ENCODE data around the gene SRPK2.
"Not testable (repeated sequence)": the region's sequence is repeated elsewhere in the genome, so short reads cannot be mapped to it uniquely, and the experiment has no call there.

SRPK2 gene

GRCh38 chr7:105388356-105389087 is at the start of gene SRPK2:
TSS of gene SRPK2 (minus strand) at chr7:105388921.
- TF ChIP-seq CTCF (IDR thresholded peaks at IDR 0.05): no peak
- peak within 1 kb of the TSS; percentile 67 to 83 for H3K27ac ChIP-seq
- peak within 1 kb of the TSS; percentile 94 for H3K4me3 ChIP-seq
- DNase-seq (ENCODE audit: low spot score): peak; percentile 77

DNA sequence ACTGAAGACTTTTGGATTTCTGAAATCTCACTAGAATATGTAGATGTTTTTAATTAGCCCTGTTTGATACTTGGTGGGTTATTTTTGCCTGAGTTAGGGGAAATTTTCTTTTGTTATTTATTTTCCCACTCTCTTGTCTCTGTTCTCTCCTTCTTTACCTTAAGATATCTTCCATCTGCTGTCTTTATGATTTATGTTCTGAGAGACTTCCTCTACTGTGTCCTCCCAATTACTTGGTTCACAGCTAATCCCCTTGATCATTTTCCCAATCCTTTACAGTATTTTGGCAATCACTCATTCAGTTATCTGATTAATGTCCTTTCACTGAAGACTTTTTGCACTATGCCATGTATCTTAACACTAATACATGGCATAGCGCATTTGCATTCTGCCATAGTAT is 49.5 kb upstream of the SRPK2 start:
- Histone ChIP-seq H3K4me3 (no peak overlapping the region), H3K27ac (no peak overlapping the region)
- DNase-seq (ENCODE audit: low spot score): no peak
- TF ChIP-seq CTCF (IDR thresholded peaks at IDR 0.05): no peak

GRCh38 chr7:105437356-105437755 is 48.6 kb upstream of the SRPK2 start:
- DNase-seq (ENCODE audit: low spot score); H3K4me3 ChIP-seq; H3K27ac ChIP-seq: not testable (repeated sequence)

DNA sequence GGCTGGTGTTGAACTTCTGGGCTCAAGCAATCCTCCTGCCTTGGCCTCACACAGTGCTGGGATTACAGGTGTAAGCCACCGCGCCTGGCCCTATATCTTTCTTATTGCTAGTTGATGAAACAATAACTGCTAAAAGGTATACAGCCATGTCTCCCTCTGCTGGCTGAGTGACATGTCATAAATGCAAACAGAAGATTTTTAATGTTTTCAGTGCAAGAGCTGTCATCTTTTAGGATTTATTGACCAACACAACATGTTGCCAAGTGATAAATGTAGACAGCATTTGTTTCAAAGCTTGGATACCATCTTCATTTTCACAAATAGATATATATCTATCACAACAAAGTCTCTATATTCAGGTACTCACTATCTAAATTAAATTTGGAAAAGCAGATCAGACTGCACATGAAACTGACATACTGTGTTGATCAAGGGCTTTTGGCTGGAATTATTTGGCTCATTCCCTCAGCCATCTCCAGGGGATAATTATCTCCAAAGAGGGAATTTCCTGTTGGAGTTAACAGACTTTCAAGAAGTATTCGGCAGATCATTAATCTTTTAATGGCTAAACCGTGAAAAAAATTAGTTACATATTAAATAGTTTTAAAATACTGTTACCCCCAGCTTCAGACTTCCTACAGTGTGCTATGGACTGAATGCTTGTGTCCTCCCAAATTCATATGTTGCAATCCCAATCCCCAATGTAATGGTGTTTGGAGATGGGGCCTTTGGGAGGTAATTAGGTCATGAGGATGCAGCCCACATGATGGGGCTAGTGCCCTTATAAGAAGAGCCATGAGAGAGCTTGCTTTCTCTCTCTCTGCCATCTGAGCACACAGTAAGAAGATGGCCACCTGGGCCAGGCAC is 41.3 kb upstream of the SRPK2 start:
- no peak overlapping the region for H3K4me3 ChIP-seq
- no peak overlapping the region for H3K27ac ChIP-seq
- DNase-seq (ENCODE audit: low spot score): no peak
- no peak for TF ChIP-seq CTCF (IDR thresholded peaks at IDR 0.05)

- Histone ChIP-seq H3K4me3 (no peak overlapping the region), H3K27ac (no peak overlapping the region)
- DNase-seq (ENCODE audit: low spot score): no peak
- TF ChIP-seq CTCF (IDR thresholded peaks at IDR 0.05): no peak
These were observed 38.0 kb upstream of the SRPK2 start for GRCh38 chr7:105426606-105427146.

- H3K27ac ChIP-seq: no peak overlapping the region
- H3K4me3 ChIP-seq: no peak overlapping the region
- no peak for DNase-seq (ENCODE audit: low spot score)
- TF ChIP-seq CTCF (IDR thresholded peaks at IDR 0.05): no peak
These were observed 35.3 kb upstream of the SRPK2 start for GRCh38 chr7:105423987-105424386.

GRCh38 chr7:105413887-105414437 is 25.2 kb upstream of the SRPK2 start:
- Histone ChIP-seq H3K27ac (no peak overlapping the region), H3K4me3 (no peak overlapping the region)
- no peak for DNase-seq (ENCODE audit: low spot score)
- TF ChIP-seq CTCF (IDR thresholded peaks at IDR 0.05): no peak

DNA sequence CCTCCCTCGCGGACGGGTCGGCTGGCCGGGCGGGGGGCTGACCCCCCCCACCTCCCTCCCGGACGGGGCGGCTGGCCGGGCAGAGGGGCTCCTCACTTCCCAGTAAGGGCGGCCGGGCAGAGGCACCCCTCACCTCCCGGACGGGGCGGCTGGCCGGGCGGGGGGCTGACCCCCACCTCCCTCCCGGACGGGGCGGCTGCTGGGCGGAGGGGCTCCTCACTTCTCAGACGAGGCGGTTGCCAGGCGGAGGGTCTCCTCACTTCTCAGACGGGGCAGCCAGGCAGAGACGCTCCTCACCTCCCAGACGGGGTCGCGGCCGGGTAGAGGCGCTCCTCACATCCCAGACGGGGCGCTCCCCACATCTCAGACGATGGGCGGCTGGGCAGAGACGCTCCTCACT is 22.1 kb upstream of the SRPK2 start:
- DNase-seq (ENCODE audit: low spot score); H3K4me3 ChIP-seq; H3K27ac ChIP-seq: not testable (repeated sequence)

GRCh38 chr7:105409775-105410174 is 21.1 kb upstream of the SRPK2 start:
- H3K4me3 ChIP-seq; H3K27ac ChIP-seq; DNase-seq (ENCODE audit: low spot score): not testable (repeated sequence)

Measured in coronary artery (tissue), 2 donors.